CD4-positive, alpha-beta T cell treated with Interleukin-17A for 1 hour (primary cell): ENCODE measurements around the gene PGS1.
A peak's percentile ranks its signal among the peaks of the same experiment; 100 is the strongest.

Experiments used
- DNase-seq: peaks from one replicate; pipeline ENCODE4 v3.0.0-alpha.2; 2020

Gene PGS1

DNA sequence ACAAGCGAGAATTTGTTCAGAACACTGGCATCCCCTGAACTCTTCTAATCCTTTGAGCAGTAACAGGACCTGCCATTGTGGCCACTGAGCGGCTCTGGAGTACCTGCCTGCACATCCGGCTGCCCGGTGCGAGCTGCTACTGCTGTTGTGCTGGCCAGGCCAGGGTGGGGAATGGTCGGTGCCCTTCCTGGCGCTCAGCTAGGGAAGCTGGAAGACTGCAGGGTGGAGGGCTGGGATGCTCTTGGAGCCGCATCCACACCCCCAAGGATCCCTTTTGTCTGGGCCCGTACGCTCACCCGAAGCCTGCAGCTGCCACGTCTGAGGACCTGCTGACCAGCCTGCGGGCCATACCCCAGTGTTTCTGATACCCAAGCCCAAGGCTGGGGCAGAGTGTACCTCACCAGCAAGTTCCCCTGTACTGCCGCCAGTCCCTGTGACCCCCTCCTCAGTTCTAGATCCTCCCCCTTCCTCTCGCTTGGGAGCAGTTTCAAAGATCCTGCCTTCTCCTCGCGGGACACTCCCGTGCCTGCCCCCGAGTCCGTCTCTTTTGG lies 49.7 kb downstream of the PGS1 start:
- DNase-seq: no peak

DNA sequence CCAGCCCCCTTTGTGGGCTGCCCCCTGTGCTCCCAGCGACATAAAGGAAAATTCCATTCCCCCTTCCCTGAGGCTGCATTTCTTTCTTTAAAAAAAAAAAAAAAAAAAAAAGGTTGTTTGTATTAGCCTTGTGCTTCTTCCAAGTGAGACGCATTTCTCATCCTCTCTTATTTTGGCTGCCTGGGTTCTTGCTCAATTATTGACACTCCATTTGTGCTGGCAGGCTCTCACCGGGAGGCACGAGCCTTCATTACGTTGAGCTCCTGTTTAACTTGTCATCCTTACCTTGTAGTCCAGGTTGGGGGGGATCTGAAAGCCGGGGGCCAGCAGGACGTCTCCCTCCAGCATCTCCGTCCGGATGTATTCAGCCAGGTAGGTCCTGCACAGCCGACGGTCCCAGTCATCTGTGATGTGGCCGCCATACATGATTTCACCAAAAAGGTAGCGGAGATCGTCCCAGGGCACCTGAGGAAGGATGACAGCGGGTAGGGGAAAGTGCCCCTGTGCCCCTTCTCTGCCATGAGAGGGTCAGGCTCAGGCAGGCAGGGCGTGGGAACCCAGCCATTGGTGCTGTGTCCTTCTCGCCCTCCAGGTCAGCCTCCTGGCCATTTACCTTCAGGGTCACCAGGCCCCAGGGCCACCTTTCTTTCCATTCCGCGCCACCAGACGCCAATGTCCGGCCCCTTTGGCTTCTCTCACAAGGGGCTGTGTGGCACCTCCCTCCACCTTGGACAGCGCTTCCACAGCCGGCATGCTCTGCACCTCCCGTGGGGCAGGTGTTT lies 50.6 kb downstream of the PGS1 start:
- DNase-seq: no peak

DNA sequence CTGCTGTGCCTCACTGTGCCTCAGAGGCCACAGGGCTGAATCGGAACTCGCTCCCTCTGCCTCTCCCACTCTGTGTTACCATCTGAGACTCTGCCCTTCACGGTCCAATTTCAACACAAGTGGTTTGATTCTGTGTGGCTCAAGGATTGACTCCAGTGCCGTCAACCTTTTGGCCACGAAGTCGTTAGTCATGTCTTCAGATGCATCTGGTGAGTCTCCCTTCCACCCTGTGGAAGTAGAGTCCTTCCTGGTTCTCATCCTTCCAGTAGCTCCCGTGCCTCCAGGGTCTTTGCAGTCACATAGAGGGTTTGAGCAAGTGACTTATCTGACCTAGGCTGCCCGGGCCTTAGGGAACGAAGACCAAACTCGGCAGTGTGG lies 51.2 kb downstream of the PGS1 start:
- DNase-seq: no peak

DNA sequence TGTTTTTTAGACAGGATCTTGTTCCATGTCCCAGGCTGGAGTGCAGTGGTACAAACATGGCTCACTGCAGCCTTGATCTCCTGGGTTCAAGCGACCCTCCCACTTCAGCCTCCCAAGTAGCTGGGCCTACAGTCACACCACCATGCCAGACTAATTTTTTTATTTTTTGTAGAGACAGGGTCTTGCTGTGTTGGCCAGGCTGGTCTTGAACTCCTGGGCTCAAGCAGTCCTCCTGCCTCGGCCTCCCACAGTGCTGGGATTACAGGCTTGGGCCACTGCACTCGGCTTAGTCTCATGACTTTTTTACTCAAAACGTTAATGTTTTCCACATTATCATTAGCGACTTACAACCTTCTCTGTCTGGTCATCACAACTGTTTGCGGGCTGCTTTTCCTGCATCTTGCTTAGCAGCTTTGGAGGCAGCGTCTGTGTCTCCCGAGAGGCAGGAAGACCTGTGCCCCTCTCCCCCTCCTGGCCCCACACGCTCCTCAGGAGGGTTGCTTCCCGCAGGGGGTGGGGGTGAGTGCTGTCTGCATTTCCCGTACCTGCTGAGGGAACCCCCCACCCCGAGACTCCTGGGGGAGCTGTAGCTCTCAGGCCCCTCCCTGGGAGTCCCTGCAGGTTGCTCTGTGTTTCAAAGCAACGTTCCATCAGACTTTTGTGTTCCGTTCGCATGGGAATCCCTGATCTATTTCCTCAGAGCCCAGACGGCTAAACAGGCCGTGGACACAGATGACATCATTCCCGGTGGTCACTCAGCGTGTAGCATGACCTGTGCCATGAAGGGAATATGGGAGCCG lies 52.6 kb downstream of the PGS1 start:
- no peak for DNase-seq

DNA sequence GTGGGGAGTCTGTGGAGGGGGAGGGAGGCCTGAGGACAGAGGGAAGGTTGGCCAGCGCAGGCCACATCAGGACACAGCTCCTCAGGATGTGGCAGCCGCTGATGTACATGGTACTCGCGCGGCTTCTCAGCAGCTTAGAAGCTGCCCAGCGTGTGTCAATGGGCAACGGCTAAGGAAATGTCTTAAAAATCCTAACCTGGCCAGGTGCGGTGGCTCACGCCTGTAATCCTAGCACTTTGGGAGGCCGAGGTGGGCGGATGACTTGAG lies 53.2 kb downstream of the PGS1 start:
- DNase-seq: no peak

DNA sequence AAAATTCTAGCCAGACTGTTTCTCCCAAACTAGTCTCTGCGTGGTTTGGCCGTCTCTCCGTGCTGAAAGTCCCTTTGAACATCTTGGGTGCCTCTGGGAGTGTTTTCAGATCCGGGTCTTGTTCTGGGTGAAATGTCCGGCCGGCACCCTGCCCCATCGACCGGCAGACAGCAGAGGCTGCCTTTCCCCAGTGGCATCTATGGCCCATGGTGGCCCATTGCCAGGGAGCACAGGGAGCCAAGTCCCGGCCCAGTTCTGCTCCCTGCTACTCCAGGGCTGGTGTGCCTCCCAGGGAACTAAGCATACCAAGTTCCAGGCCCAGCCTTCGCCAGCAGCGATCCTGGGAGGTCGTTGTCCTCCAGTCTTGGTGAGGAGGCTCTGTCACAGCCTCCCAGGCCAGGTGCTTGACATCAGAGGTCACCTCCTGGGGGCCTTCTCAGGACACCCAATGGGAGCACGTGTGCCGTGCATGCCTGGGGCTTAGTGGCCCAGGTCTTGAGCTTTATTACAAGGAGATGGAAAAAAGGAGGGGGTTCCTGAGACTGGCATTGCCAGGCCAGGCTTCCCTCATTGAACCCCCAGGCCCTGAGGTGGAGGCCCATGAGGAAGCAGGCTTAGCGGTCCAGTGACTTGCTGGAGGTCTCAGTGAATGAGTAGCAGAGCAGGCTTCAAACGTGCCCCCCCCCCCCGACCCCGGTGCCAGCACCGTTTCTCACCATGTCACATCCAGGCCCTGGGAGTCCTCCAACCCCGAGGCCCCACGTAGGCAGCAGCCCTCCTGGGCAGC lies 54.0 kb downstream of the PGS1 start:
- DNase-seq: no peak

- no peak for DNase-seq
These were observed 54.7 kb downstream of the PGS1 start for GRCh38 chr17:78433013-78433727.

GRCh38 chr17:78433780-78434335 lies 55.4 kb downstream of the PGS1 start:
- DNase-seq: no peak

GRCh38 chr17:78434455-78435329 lies 56.2 kb downstream of the PGS1 start:
- DNase-seq: no peak

GRCh38 chr17:78435330-78436005 lies 57.0 kb downstream of the PGS1 start:
- no peak for DNase-seq

DNA sequence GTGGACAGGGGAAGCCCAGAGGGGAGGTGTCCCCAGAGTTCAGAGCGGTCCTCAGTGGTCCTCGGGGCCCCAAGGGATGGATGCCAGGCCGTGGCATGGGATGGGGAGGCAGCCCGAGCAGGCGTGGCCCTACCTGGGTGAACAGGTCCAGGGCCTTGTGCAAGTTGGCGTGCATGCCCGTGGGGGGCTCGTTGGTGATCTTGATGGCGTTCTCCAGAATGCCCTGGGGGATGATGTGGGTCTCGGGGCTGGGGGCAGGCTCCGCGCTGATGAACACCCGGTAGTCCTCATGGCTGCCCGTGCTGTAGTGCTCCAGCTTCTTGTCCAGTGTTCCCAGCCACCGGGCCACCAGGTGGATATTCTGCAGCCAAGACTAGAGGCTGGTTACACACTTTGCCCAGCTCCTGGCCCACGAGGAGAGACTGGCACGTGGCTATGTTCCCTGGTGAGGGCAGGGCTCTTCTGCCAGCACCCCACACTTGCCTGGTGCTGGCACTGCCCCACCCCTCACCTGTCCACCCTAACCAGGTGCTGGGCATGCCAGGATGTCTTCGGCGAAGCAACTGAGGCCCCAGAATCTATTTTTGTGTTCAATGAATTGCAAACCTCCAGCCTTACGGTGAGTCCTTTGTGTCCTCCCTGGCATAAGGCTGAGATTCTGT lies 59.2 kb downstream of the PGS1 start:
- DNase-seq: no peak

DNA sequence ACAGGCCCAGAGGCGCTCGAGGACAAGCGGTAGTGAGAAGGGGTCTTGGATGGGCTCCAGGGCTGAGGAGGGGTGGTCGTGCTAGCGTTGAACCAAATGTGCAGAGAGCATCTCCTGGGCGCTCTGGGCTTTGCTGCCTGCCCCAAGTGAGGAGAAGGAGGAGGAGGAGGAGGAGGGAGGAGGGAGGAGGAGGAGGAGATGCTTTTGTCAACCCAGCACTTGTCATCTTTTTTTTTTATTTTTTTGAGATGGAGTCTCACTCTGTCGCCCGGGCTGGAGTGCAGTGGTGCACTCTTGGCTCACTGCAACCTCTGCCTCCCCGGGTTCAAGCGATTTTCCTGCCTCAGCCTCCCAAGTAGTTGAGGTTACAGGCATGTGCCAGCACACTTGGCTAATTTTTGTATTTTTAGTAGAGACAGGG lies 59.8 kb downstream of the PGS1 start:
- DNase-seq: no peak

- no peak for DNase-seq
These were observed 60.4 kb downstream of the PGS1 start for GRCh38 chr17:78438694-78439325.

DNA sequence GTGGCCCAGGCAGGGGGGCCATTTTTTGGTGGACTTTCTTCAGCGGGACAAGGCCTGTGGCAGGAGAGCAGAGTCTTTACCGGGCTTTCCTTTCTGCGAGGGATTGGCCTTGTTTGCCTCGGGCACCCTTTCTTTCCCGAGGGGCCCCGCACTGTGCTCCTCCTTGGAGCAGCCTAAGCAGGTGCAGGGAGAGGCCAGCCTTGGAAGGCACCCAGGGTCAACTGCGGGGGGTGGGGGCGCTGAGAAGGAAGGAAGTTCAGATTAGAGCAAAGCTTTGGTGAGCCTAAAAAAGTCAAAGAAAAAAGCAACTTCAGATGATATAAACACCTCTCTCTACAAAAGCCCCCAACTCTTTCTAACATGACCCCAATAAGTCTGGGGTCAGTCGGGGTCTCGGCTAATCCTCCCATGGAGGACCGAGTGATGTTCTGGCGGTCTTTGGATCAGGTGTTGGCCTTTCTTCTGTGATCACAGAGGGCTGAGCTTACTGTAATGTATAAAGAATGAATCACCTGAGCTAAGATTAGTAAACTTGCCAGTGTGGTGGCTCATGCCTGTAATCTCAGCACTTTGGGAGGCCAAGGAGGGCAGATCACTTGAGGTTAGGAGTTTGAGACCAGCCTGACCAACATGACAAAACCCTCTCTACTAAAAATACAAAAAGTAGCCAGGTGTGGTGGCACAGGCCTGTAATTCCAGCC lies 63.0 kb downstream of the PGS1 start:
- DNase-seq: no peak

DNA sequence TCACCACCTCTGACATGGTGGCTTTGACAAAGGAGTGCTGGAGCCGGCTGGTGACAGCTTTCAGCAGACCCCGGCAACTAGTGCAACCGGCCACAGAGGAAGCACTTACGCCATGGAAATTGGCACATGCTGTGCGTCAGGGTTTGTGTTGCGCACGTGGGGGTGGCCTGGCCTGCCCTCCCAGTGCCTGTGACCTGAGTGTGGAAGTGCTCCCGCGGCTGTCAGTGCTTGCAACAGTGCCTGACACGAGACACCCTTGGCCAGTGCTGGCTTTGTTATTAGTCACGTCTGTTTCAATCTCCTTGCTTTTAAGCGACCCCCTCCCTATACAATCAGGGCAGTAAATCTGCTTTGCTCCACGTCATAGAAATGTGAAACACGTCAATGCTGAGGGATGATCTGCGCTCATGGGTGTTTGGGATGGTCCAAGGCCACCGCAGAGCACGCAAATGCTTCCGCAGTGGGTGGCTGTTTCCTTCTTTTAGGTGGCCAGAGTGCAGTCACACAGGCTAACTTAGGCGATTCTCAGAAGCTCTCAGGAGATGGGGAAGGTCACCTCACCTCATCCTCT lies 64.3 kb downstream of the PGS1 start:
- peak; percentile 10 for DNase-seq

- DNase-seq: no peak
These were observed 65.9 kb downstream of the PGS1 start for GRCh38 chr17:78444392-78444791.

DNA sequence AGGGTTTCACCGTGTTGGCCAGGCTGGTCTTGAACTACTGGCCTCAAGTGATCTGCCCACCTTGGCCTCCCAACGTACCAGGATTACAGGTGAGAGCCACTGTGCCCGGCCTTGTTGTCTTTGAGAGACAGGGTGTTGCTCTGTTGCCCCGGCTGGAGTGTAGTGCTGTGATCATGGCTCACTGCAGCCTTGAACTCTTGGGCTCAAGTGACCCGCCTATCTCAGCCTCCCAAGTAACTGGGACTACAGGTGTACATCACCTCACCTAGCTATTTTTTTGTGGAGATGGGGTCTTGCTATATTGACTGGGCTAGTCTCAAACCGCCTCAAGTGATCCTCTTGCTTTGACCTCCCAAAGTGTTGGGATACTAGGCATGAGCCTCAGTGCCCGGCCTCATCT lies 68.4 kb downstream of the PGS1 start:
- DNase-seq: no peak

GRCh38 chr17:78448356-78448993 lies 70.0 kb downstream of the PGS1 start:
- DNase-seq: no peak
